GM23338 (cell line): Measurements from ENCODE around the gene SAMD7. TPM values are rescaled to one million over a fixed set of nuclear protein-coding genes. Genes with fewer than 3 reads are reported as not detected.

ENCODE experiments used
- ATAC-seq: fragments of 200-7000 bp; cut with Tn5 transposase; 3 replicates; pipeline ENCODE4 v1.9.1; 2020
- DNase-seq: peaks from one replicate; pipeline ENCODE4 v3.0.0-alpha.2; 2015; ENCODE audit warnings: low spot score
- H2AFZ ChIP-seq: fragments of 200-600 bp; sonication (generic); 2 replicates; pipeline ENCODE4 v1.8.0; 2016; ENCODE audit warnings: antibody characterized with exemption, mild to moderate bottlenecking, moderate library complexity
- H3F3A ChIP-seq: fragments of 200-600 bp; sonication (generic); replicated peaks from 2 replicates; pipeline ENCODE4 v1.8.0; 2017; ENCODE audit warnings: antibody characterized with exemption, mixed run types, low read depth
- H3K27ac ChIP-seq: fragments of 200-600 bp; sonication (generic); 2 replicates; pipeline ENCODE4 v1.6.1; 2016; ENCODE audit warnings: low read depth
- H3K27me3 ChIP-seq: fragments of 200-600 bp; sonication (generic); 2 replicates; pipeline ENCODE4 v1.8.0; 2016; ENCODE audit warnings: mild to moderate bottlenecking, mixed run types, moderate library complexity; ENCODE audit not compliant: insufficient read depth
- H3K36me3 ChIP-seq: fragments of 200-600 bp; sonication (generic); 2 replicates; pipeline ENCODE4 v1.8.0; 2016; ENCODE audit warnings: mild to moderate bottlenecking; ENCODE audit not compliant: insufficient read depth
- H3K4me1 ChIP-seq: fragments of 200-600 bp; sonication (generic); 2 replicates; pipeline ENCODE4 v1.8.0; 2016; ENCODE audit warnings: mild to moderate bottlenecking, moderate library complexity; ENCODE audit not compliant: insufficient read depth
- H3K4me2 ChIP-seq: fragments of 200-600 bp; sonication (generic); 2 replicates; pipeline ENCODE4 v1.7.1; 2017; ENCODE audit warnings: mixed run types
- H3K4me3 ChIP-seq: fragments of 200-600 bp; sonication (generic); 2 replicates; pipeline ENCODE4 v1.6.1; 2016; ENCODE audit warnings: mixed run types
- H3K79me2 ChIP-seq: fragments of 200-600 bp; sonication (generic); replicated peaks from 2 replicates; pipeline ENCODE4 v1.8.0; 2017; ENCODE audit warnings: mild to moderate bottlenecking; ENCODE audit not compliant: insufficient read depth
- H3K9me2 ChIP-seq: fragments of 200-600 bp; sonication (generic); 2 replicates; pipeline ENCODE4 v1.8.0; 2017; ENCODE audit not compliant: insufficient read depth
- H4K20me1 ChIP-seq: fragments of 200-600 bp; sonication (generic); replicated peaks from 2 replicates; pipeline ENCODE4 v1.8.0; 2017; ENCODE audit warnings: mild to moderate bottlenecking; ENCODE audit not compliant: insufficient read depth
- H3K27ac Mint-ChIP-seq: 2 replicates; pipeline ENCODE4 v1.8.0; 2020; ENCODE audit warnings: inconsistent platforms, mild to moderate bottlenecking, moderate library complexity, mixed read lengths
- H3K27me3 Mint-ChIP-seq: 3 replicates; pipeline ENCODE4 v1.8.0; 2022; ENCODE audit warnings: low read depth, mild to moderate bottlenecking, moderate library complexity, mixed read lengths, inconsistent platforms; ENCODE audit not compliant: insufficient read depth, poor library complexity
- H3K36me3 Mint-ChIP-seq: 3 replicates; pipeline ENCODE4 v1.8.0; 2021; ENCODE audit warnings: low read depth, mild to moderate bottlenecking, inconsistent platforms, moderate library complexity, mixed read lengths
- H3K4me1 Mint-ChIP-seq: 3 replicates; pipeline ENCODE4 v1.8.0; 2020; ENCODE audit warnings: mild to moderate bottlenecking, inconsistent platforms, mixed read lengths
- H3K4me3 Mint-ChIP-seq: 3 replicates; pipeline ENCODE4 v1.8.0; 2021; ENCODE audit warnings: moderate library complexity, mild to moderate bottlenecking, inconsistent platforms, mixed read lengths
- H3K9me3 Mint-ChIP-seq: 3 replicates; pipeline ENCODE4 v1.8.0; 2020; ENCODE audit warnings: moderate library complexity, mild to moderate bottlenecking, inconsistent platforms, mixed read lengths
- CREB1 ChIP-seq: fragments of 250-450 bp; sonication (Bioruptor Pico); IDR thresholded peaks from 2 replicates; pipeline ENCODE4 v1.5.0; 2020; ENCODE audit warnings: low read depth, mild to moderate bottlenecking, moderate library complexity
- JUNB ChIP-seq: IDR thresholded peaks from one replicate; pipeline ENCODE4 v1.6.1; 2016; ENCODE audit warnings: antibody characterized with exemption; ENCODE audit not compliant: unreplicated experiment
- NANOG ChIP-seq: IDR thresholded peaks from 2 replicates; pipeline ENCODE4 v1.6.1; 2016; ENCODE audit warnings: antibody characterized with exemption, borderline replicate concordance
- POLR2AphosphoS5 ChIP-seq: IDR thresholded peaks from 2 replicates; pipeline ENCODE4 v1.6.1; 2016; ENCODE audit warnings: antibody characterized with exemption, low read depth
- REST ChIP-seq: IDR thresholded peaks from one replicate; pipeline ENCODE4 v1.6.1; 2018; ENCODE audit warnings: antibody characterized with exemption; ENCODE audit not compliant: unreplicated experiment
- STAT1 ChIP-seq: IDR thresholded peaks from one replicate; pipeline ENCODE4 v1.6.1; 2016; ENCODE audit warnings: antibody characterized with exemption; ENCODE audit not compliant: unreplicated experiment
- ZNF462 ChIP-seq: fragments of 250-450 bp; sonication (Bioruptor Pico); IDR thresholded peaks from 2 replicates; pipeline ENCODE4 v1.5.0; 2020; ENCODE audit warnings: mild to moderate bottlenecking, moderate library complexity
- polyA plus RNA-seq: library from polyadenylated mRNA; unstranded; fragments of >200 nt; fragmentation: Nextera tagmentation; extraction: Ambion mirVana; gene quantifications from 2 replicates; pipeline ENCODE4 v1.2.1, GENCODE V29; 2016
- total RNA-seq: library from RNA; depleted of rRNA; stranded (reverse); fragments of >200 nt; shearing (Covaris generic); gene quantifications from 2 replicates; pipeline ENCODE4 v1.2.3, GENCODE V29; 2014

The SAMD7 gene
- total and polyA plus RNA-seq, 2 experiments from 2014 or later, result not detected

- H3K4me2 ChIP-seq, result no peak overlapping the region
- no peaks in the 10 kb centered on the region for H3K9me3 Mint-ChIP-seq
- H3K9me2 ChIP-seq, result no peaks in the 10 kb centered on the region
- H3K79me2 ChIP-seq, result no peaks in the 10 kb centered on the region
- H3K4me1 Mint-ChIP-seq, result no peaks in the 10 kb centered on the region
- H3K4me1 ChIP-seq, result no peaks in the 10 kb centered on the region
- H3K4me3 ChIP-seq, result no peak overlapping the region
- H3K4me3 Mint-ChIP-seq, result no peak overlapping the region
- no peak overlapping the region for H3K27ac Mint-ChIP-seq
- DNase-seq (no peak), ATAC-seq (no peak)
- no peaks in the 10 kb centered on the region for H3K36me3 ChIP-seq
- no peak overlapping the region for H2AFZ ChIP-seq
- no peaks in the 10 kb centered on the region for H3K36me3 Mint-ChIP-seq
- peaks cover 3% of the 10 kb centered on the region for H3K27me3 Mint-ChIP-seq
- H3K27ac ChIP-seq, result no peak overlapping the region
- no peaks in the 10 kb centered on the region for H3F3A ChIP-seq
- H4K20me1 ChIP-seq, result no peaks in the 10 kb centered on the region
- no peaks in the 10 kb centered on the region for H3K27me3 ChIP-seq
- TF ChIP-seq CREB1 (CRISPR knock-in tag) (no peak), ZNF462 (CRISPR knock-in tag) (no peak), NANOG (no peak), POLR2AphosphoS5 (no peak), REST (no peak), JUNB (no peak), STAT1 (no peak)
These were observed 2.9 kb downstream of the SAMD7 start for GRCh38 chr3:169914321-169914720.
